ENCODE results near the gene LTBP1. TPM values are rescaled to one million over a fixed set of nuclear protein-coding genes. Genes with fewer than 3 reads are reported as not detected.

LTBP1 gene
- total RNA-seq, 1 experiment from 2014 or later, result 12.5 TPM

- ATAC-seq, result no peak
- TF ChIP-seq POLR2AphosphoS5 (IDR thresholded peaks at IDR 0.05; ENCODE audit: low read depth, low read length) (no peak), CTCF (IDR thresholded peaks at IDR 0.05) (no peak), TCF7L2 (IDR thresholded peaks at IDR 0.05; ENCODE audit: low read depth, low read length) (no peak), SIN3A (IDR thresholded peaks at IDR 0.05; ENCODE audit: borderline replicate concordance, insufficient read depth, low read depth, low read length) (no peak)
- TF ChIP-seq, protein P1, sequence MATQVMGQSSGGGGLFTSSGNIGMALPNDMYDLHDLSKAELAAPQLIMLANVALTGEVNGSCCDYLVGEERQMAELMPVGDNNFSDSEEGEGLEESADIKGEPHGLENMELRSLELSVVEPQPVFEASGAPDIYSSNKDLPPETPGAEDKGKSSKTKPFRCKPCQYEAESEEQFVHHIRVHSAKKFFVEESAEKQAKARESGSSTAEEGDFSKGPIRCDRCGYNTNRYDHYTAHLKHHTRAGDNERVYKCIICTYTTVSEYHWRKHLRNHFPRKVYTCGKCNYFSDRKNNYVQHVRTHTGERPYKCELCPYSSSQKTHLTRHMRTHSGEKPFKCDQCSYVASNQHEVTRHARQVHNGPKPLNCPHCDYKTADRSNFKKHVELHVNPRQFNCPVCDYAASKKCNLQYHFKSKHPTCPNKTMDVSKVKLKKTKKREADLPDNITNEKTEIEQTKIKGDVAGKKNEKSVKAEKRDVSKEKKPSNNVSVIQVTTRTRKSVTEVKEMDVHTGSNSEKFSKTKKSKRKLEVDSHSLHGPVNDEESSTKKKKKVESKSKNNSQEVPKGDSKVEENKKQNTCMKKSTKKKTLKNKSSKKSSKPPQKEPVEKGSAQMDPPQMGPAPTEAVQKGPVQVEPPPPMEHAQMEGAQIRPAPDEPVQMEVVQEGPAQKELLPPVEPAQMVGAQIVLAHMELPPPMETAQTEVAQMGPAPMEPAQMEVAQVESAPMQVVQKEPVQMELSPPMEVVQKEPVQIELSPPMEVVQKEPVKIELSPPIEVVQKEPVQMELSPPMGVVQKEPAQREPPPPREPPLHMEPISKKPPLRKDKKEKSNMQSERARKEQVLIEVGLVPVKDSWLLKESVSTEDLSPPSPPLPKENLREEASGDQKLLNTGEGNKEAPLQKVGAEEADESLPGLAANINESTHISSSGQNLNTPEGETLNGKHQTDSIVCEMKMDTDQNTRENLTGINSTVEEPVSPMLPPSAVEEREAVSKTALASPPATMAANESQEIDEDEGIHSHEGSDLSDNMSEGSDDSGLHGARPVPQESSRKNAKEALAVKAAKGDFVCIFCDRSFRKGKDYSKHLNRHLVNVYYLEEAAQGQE (IDR thresholded peaks at IDR 0.05; ENCODE audit: insufficient read depth in 1 of 2, low read depth in 2 of 2, low read length in 1 of 2), result no peak
- Histone ChIP-seq H3K9me3 (ENCODE audit: control insufficient read depth, insufficient read depth, low read depth, low read length) (peaks cover 6% of the 10 kb centered on the region; the same call in 1 of the 2 replicates), H3K36me3 (ENCODE audit: control insufficient read depth, insufficient read depth, low read length) (no peaks in the 10 kb centered on the region), H3K4me1 (ENCODE audit: control insufficient read depth, insufficient read depth, low read length) (no peaks in the 10 kb centered on the region), H3K27me3 (ENCODE audit: control insufficient read depth, insufficient read depth, low read length) (no peaks in the 10 kb centered on the region), H3K27ac (ENCODE audit: low read length) (no peak overlapping the region), H3K4me3 (ENCODE audit: low read depth in 2 of 2, low read length in 2 of 2) (no peak overlapping the region)
- in situ Hi-C loops (cut with HindIII; ENCODE audit: low pct_unique_long_range_greater_than_20kb, low sequenced_read_pairs) (no loop called here), intact Hi-C loops (cut with micrococcal nuclease; ENCODE audit: unreplicated experiment) (no loop called here)
- DNase-seq (ENCODE audit: low read depth, low spot score), result no peak
- ChIA-PET POLR2A (interaction anchor here (0.5 kb wide), 1 partner anchor 29 kb away, joined by 7 read pairs; no protein-coding TSS in a partner anchor), CTCF (no interaction called here)
- BruUV-seq (replicated peaks), result no TSS peak
These were observed 403.9 kb downstream of the LTBP1 start for GRCh38 chr2:33350632-33351031.

DNA sequence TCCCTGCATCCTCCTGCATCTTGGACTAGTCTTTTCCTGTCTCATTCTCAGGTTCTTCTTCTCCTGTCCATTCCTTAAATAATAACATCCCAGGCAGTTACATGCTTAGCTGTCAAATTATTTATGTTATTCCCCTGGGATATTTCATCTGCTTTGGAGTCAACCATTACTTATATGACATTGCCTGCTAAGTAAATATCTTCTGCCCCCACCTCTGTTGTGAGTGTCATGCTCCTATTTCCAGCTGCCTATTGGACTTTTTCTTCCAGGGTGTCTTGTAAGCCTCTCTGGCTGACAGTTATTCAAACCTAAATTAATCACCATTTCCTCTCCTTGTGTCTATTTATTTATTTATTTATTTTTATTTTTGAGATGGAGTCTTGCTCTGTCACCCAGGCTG, 405.0 kb downstream of the LTBP1 start:
- ATAC-seq, result no peak
- peaks cover 14% of the 10 kb centered on the region for H3K9me3 ChIP-seq (ENCODE audit: control insufficient read depth, insufficient read depth, low read depth, low read length)
- no peaks in the 10 kb centered on the region for H3K4me1 ChIP-seq (ENCODE audit: control insufficient read depth, insufficient read depth, low read length)
- H3K36me3 ChIP-seq (ENCODE audit: control insufficient read depth, insufficient read depth, low read length), result no peaks in the 10 kb centered on the region
- ChIA-PET CTCF (no interaction called here), POLR2A (no interaction called here)
- intact Hi-C loops (cut with micrococcal nuclease; ENCODE audit: unreplicated experiment) (no loop called here), in situ Hi-C loops (cut with HindIII; ENCODE audit: low pct_unique_long_range_greater_than_20kb, low sequenced_read_pairs) (no loop called here)
- no TSS peak for BruUV-seq (replicated peaks)
- H3K27me3 ChIP-seq (ENCODE audit: control insufficient read depth, insufficient read depth, low read length), result no peaks in the 10 kb centered on the region
- H3K27ac ChIP-seq (ENCODE audit: low read length), result no peak overlapping the region
- TF ChIP-seq SIN3A (IDR thresholded peaks at IDR 0.05; ENCODE audit: borderline replicate concordance, insufficient read depth, low read depth, low read length) (no peak), POLR2AphosphoS5 (IDR thresholded peaks at IDR 0.05; ENCODE audit: low read depth, low read length) (no peak), TCF7L2 (IDR thresholded peaks at IDR 0.05; ENCODE audit: low read depth, low read length) (no peak), CTCF (IDR thresholded peaks at IDR 0.05) (no peak)
- TF ChIP-seq, protein P1 (IDR thresholded peaks at IDR 0.05; ENCODE audit: insufficient read depth in 1 of 2, low read depth in 2 of 2, low read length in 1 of 2), result no peak
- DNase-seq (ENCODE audit: low read depth, low spot score), result no peak
- no peak overlapping the region for H3K4me3 ChIP-seq (ENCODE audit: low read depth in 2 of 2, low read length in 2 of 2)

Data from Panc1 (cell line).